IMR-90 (cell line): ENCODE data around the gene OGFOD3.

ENCODE experiments used
- BHLHE40 ChIP-seq: fragments of 150-350 bp; IDR thresholded peaks from 2 replicates; pipeline ENCODE4 v1.6.1; 2016; ENCODE audit warnings: mild to moderate bottlenecking, low read depth, low read length
- CTCF ChIP-seq: conservative IDR thresholded peaks from 2 replicates; pipeline ENCODE4 v1.5.1; 2012; ENCODE audit warnings: mild to moderate bottlenecking, low read depth, low read length, improper control_type of control experiment
- NFE2L2 ChIP-seq: fragments of 150-350 bp; IDR thresholded peaks from 2 replicates; pipeline ENCODE4 v1.6.1; 2016; ENCODE audit warnings: low read depth, mild to moderate bottlenecking, low read length
- RFX5 ChIP-seq: IDR thresholded peaks from 2 replicates; pipeline ENCODE4 v1.8.0; 2012; ENCODE audit warnings: low read depth, mild to moderate bottlenecking, low read length, moderate library complexity

GRCh38 chr17:82418001-82418986, at the start of gene OGFOD3, which contains the start of gene HEXD:
- TF ChIP-seq CTCF (no peak), BHLHE40 (no peak), RFX5 (no peak), NFE2L2 (no peak)
